Activated CD8-positive, alpha-beta memory T cell treated with anti-CD3 and anti-CD28 coated beads, Interleukin-2, amount 50 U/mL, for 24 hours (primary cell): ENCODE results near the gene PRPF40B.
"Not testable (repeated sequence)": the region's sequence is repeated elsewhere in the genome, so short reads cannot be mapped to it uniquely, and the experiment has no call there.

ENCODE experiments used
- DNase-seq: peaks from one replicate; pipeline ENCODE4 v3.0.0-alpha.2; 2020; ENCODE audit errors: extremely low read depth

The PRPF40B gene

GRCh38 chr12:49623142-49623904, at the start of gene PRPF40B:
Gene PRPF40B (plus strand): TSS chr12:49623561. CDS start chr12:49623591, 30 bp downstream.
- peak; percentile 38 for DNase-seq

GRCh38 chr12:49577589-49578315, 45.6 kb upstream of the PRPF40B start:
- no peak for DNase-seq

- DNase-seq: no peak
Observed at GRCh38 chr12:49578471-49579112, 44.8 kb upstream of the PRPF40B start.

- DNase-seq: no peak
Observed at GRCh38 chr12:49580572-49581535, 42.5 kb upstream of the PRPF40B start.

- DNase-seq: no peak
Observed at GRCh38 chr12:49582201-49582600, 41.2 kb upstream of the PRPF40B start.

GRCh38 chr12:49582850-49583249, 40.5 kb upstream of the PRPF40B start:
- no peak for DNase-seq

- no peak for DNase-seq
Observed at GRCh38 chr12:49583366-49584094, 39.8 kb upstream of the PRPF40B start.

- DNase-seq: no peak
Observed at GRCh38 chr12:49584591-49584990, 38.8 kb upstream of the PRPF40B start.

GRCh38 chr12:49585477-49586459, 37.6 kb upstream of the PRPF40B start:
- no peak for DNase-seq

GRCh38 chr12:49587174-49587908, 36.0 kb upstream of the PRPF40B start:
- DNase-seq: no peak

GRCh38 chr12:49588281-49588680, 35.1 kb upstream of the PRPF40B start:
- DNase-seq: no peak

GRCh38 chr12:49588721-49589516, 34.4 kb upstream of the PRPF40B start:
- DNase-seq: no peak

GRCh38 chr12:49598527-49598926, 24.8 kb upstream of the PRPF40B start:
- DNase-seq: no peak

- no peak for DNase-seq
Observed at GRCh38 chr12:49599961-49600360, 23.4 kb upstream of the PRPF40B start.

- DNase-seq: no peak
Observed at GRCh38 chr12:49603721-49604120, 19.6 kb upstream of the PRPF40B start.

- no peak for DNase-seq
Observed at GRCh38 chr12:49604856-49605255, 18.5 kb upstream of the PRPF40B start.

- not testable (repeated sequence) for DNase-seq
Observed at GRCh38 chr12:49605539-49605938, 17.8 kb upstream of the PRPF40B start, which contains the start of gene FAM186B. Gene FAM186B (minus strand): TSS chr12:49605639. CDS start chr12:49605477, 162 bp downstream.
